Activated naive CD4-positive, alpha-beta T cell treated with Interleukin-2 at 50 U/mL for 16 hours (primary cell): ENCODE data around the gene ADGRD1.
"Not testable (repeated sequence)": the region's sequence is repeated elsewhere in the genome, so short reads cannot be mapped to it uniquely, and the experiment has no call there.

Source experiments
- DNase-seq: peaks from one replicate; pipeline ENCODE4 v3.0.0-alpha.2; 2020

Gene ADGRD1

GRCh38 chr12:131106349-131106941, 152.7 kb downstream of the ADGRD1 start:
- DNase-seq = no peak

DNA sequence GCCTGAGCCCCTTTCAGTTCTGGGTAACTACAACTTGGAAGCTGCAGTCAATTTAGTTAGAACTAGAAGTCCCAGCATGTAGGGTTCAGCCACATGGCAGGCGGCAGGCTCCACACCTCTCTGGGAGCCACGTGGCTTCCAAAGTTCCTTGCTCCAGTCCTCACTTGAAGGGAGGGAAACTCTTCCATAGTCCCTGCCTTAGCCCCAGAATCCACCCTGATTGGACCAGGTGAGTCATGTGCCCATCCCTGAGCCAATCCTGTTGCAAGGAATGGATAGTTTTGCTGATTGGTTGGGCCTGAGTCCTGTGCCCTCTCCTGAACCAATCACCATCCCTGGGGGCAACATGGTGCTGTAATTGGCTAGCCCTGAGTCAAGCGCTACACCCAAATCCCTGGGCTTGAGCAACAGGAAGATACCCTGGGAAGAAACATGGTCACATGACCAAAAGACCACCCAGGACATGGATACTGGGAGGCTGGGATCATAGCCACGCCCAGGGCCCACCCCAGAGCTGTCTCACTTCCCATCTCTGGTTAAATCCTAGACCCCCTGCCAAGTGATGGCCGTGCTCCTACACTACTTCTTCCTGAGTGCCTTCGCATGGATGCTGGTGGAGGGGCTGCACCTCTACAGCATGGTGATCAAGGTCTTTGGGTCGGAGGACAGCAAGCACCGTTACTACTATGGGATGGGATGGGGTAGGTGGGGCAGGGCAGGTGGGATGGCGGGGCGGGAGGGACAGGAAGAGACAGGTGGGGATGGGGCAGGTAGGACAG, 154.7 kb downstream of the ADGRD1 start:
- DNase-seq = no peak

- no peak for DNase-seq
Measured at GRCh38 chr12:131111446-131111845, 157.7 kb downstream of the ADGRD1 start.

DNA sequence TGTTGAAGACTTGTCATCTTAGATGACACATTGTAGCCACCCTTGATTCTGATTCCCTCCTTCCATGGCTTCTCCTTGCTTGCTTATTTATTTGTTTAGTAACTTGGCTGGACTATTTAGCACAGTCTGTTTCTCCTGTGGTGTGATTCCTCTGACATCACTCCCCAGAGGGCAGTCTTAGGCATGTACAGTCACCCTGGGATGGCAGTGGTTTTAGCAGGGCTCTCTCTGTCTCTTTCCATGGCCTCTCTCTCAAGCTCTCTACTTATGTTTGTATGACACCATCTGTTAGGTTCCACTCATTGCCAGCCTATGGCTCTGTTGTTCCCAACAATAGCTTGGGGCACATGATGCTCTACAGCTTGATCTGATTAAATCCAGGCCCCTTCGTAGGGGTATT, 158.3 kb downstream of the ADGRD1 start:
- DNase-seq = no peak

DNA sequence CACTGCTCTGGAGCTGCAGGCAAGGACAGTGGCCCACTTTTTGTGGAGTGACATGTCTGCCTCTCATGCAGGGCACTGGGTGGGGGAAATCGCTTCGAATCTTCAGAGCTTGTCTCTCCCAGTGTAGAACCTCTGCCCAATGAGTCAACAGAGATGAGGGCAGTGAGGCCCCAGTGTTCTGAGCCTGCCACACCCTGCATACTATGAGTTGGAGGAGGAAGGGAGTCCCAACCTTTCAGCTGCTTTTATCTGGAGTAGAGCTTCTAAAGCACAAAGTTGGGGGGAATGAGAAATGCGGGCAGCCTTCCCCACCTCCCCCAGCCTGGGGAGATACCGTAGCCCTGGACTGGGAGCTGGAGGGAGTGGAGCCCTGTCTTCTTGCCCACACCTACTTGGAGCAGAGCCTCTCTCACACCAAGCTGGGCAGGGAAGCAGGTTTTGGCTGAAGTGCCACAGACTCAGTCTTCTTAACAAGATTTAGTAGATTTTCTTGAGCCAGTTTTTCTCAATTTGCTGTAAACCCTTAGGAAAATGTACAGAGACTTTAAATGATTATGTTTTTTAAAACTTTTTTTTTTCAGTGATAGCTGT, 159.1 kb downstream of the ADGRD1 start:
- no peak for DNase-seq

DNA sequence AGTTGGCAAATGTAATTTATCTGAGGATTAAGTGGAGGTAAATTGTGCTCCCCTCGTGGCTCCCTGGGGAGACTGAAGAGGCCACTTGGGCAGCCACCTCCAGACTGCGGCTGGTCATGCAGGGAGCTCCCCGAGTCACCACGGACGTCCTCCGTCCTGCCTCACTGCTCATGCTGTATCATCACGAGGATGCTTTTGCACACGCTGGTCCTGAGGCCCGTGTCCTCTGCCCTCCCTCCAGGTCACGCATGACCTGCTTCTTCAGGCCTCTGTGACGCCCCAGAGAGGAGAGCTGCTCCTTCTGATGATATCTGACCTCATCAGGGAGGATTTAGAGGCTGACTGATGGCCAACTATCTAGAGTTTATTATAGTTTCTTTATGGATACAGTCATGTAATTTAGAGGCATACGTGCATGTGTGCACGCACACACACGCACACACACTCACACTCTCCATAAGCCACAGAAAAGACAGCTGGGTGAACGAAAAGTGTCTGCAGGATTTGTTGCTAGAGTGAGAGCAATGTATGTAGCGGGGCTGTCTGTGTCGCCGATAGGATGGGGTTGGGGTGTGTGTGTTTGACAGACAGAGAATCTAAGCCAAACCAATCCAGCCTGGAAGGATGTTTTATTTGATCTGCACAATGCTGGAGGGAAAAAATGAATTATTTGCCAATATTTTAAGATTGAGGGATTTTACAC, 160.0 kb downstream of the ADGRD1 start:
- DNase-seq = no peak

- DNase-seq = no peak
Measured at GRCh38 chr12:131114271-131114670, 160.6 kb downstream of the ADGRD1 start.

- DNase-seq = no peak
Measured at GRCh38 chr12:131114942-131115584, 161.4 kb downstream of the ADGRD1 start.

DNA sequence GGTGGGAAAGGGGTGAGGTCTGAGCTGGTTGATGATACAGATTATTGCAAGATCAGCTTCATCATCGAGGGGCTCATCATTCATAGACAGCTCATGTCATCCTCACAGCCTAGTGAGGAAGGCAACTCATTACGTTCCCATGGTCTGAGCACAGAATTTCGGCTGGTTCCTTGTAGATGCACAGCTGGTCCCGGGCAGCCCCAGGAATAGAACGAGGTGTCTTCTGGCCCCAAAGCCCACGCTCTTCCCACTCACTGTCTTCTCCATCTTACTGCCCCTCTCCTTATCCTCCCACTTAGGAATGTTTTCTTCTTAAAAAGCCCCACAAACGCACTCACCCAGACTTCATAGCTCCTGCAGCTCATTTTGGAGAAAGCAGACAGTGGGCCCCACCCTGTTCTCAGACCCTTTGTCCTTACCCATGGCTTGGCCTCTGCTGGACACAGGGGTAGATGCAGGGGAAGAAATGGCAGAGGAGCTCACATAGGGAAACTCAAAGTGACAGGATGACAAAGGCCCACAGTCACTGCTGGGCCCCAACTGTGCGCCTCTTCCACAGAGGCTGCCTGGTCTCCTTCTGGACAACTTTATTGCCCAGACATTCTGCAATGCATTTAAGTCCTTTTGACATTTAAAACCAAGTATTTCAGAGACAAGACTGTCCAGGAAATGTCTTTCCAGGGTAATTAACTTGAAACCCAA, 162.2 kb downstream of the ADGRD1 start:
- no peak for DNase-seq

GRCh38 chr12:131116468-131117117, 162.9 kb downstream of the ADGRD1 start:
- no peak for DNase-seq

DNA sequence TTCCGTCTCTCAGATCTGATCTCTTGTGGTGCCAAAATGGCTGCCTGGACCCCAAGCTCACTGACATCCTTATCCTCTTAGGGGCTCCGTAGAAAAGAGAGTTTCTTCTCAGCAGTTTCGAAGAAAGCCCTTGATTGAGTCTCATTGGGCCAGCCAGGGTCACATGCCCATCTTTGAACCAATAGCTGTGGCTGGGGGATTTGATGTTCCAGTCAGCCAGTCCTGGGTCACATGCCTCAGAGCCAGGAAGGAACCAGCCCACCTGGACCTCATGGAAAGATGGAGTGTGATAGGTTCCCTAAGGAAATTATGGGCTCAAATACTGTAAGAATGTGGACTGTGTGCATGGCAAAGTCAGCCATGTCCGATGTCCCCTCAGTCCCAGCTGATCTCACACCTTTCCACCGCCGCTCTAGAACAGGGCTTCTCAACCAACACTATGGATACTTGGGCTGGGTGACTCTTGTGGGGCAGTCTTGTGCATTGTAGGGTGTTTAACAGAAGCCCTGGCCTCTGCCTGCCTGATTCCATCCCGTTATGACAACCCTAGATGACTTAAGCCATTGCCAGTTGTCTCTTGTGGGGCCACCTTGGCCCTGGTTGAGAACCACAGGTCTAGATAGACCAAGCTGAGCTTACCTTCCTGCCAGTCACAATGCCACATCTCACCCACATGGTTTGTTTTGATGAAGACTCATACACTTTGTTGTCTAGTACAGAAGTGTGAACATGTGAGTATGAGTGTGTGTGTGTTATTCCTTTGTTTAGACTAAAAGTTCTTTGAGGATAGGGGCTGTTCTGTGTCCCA, 163.9 kb downstream of the ADGRD1 start:
- no peak for DNase-seq

- no peak for DNase-seq
Measured at GRCh38 chr12:131118371-131118770, 164.7 kb downstream of the ADGRD1 start.

GRCh38 chr12:131119345-131119744, 165.6 kb downstream of the ADGRD1 start:
- DNase-seq = not testable (repeated sequence)

- DNase-seq = no peak
Measured at GRCh38 chr12:131119936-131120335, 166.2 kb downstream of the ADGRD1 start.

DNA sequence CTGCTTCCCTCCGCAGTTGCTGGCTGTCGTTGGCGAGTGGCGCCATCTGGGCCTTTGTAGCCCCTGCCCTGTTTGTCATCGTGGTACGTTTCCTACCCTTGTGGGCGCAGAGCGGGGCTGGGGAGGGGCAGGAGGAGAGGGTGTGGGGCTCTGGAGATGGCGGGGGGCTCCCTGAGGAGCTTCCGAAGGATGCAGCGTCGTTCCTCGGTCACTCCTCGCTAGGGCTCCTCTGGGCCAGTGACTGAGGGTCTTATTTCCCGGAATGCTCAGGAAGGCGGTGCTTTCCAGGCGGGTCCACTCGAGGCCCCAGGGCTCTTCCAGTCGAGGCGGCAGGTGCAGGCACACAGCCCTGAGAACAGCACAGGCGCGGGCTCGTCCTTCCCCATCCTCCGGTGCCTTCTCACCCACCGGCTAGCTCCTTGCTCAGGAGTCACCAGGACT, 167.1 kb downstream of the ADGRD1 start:
- no peak for DNase-seq

DNA sequence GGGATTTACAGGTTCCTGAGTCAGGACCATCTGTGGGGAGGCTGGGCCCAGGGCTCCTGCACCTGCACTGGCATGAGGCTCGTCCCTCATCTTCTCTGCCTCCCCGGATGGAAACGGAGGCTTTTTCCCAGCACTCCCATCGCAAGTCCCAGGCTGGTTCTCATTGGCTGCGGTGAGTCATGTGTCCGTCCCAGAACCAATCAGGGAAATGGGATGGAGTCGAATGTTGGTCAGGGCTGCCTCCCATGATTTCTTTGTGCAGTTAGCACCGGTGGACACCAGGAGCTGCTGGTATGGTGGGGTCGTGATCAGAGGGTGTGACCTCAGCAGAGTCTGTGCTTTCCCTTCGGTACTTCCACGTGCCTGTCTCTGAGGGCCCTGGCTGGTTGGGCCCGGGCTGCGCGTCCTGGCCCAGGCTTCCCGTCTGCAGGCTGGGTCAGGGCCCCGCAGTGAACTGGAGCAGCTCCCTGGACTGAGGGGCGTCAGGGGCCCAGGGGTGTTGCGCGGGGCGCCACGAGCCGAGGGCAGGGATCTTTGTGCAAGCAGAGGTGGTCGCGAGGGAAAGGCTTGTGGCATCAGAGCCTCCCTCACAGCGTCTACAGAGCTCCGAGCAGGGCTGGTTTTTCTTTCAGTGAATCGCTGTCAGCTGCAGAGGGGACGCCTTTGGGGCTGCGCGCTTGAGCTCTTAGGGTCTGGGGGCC, 168.1 kb downstream of the ADGRD1 start:
- no peak for DNase-seq

DNA sequence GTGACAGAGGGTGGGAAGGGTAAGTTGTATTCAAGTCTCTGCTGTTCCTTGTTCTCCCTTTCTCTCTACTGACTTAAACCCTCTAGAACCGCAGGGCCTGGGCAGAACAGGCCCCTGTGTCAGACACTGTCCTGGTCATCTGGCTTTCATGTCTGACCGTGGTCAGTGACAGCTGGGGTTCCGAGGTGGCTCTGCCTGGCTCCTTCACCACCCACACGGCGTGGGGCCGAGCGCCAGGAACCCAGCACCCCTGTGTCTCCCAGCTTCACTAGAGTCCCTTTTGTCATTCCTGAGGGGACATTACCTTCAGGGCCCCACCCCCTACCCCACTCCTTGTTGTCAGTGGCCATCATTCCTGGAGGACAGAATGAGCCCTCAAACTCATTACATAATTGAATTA, 168.9 kb downstream of the ADGRD1 start:
- no peak for DNase-seq

- no peak for DNase-seq
Measured at GRCh38 chr12:131123817-131124216, 170.1 kb downstream of the ADGRD1 start.

DNA sequence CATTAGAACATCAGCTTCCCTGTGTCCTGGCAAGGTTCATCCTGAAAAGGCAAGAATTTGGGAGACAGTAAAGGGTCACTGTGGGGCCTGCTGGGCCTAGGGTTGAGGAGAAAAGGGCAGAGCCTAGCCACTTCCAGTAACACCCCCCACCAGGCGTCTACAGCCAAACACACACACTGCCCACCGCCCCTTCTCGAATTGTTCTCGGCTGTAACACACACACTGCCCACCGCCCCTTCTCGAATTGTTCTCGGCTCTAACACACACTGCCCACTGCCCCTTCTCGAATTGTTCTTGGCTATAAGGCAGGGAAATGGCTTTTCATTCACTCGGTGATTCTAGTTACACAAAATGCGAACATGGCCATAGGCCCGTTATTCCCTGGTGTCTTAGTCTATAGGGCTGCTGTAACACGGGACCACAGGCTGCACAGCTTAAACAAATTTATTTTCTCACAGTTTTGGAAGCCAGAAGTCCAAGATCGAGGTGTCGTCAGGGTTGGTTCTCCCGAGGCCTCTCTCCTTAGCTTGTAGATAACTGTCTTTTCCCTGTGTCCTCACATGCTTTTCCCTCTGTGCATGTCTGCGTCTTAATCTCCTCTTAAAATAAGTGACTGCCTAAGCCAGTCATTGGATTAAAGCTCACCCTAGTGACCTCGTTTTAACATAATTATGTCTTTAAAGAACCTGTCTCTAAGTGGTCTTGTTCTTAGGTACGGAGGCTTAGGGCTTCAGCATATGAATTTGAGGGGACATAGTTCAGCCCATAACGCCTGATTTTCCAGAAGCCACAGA, 171.0 kb downstream of the ADGRD1 start:
- DNase-seq = no peak
